SK-N-MC (cell line): Measurements from ENCODE around the gene HNF4A.
A peak's percentile ranks its signal among the peaks of the same experiment; 100 is the strongest.

Experiments used
- DNase-seq: peaks from one replicate; pipeline ENCODE4 v3.0.0-alpha.2; 2011; ENCODE audit warnings: low read depth, low spot score
- H3K27ac ChIP-seq: fragments of 200-600 bp; sonication (generic); 2 replicates; pipeline ENCODE4 v1.5.1; 2016; ENCODE audit warnings: mixed run types
- H3K36me3 ChIP-seq: fragments of 200-600 bp; sonication (generic); 2 replicates; pipeline ENCODE4 v1.6.1; 2017; ENCODE audit warnings: antibody characterized with exemption, low read length, mixed read lengths; ENCODE audit not compliant: insufficient read depth
- H3K4me3 ChIP-seq: fragments of 200-600 bp; sonication (generic); 2 replicates; pipeline ENCODE4 v1.5.1; 2016
- H3K9ac ChIP-seq: fragments of 200-600 bp; sonication (generic); 2 replicates; pipeline ENCODE4 v1.8.0; 2017; ENCODE audit warnings: mixed run types, mixed read lengths; ENCODE audit not compliant: insufficient read length
- H3K9me3 ChIP-seq: fragments of 200-600 bp; sonication (generic); 2 replicates; pipeline ENCODE4 v1.6.1; 2017; ENCODE audit warnings: low read depth, mild to moderate bottlenecking, antibody characterized with exemption, low read length, moderate library complexity, mixed read lengths
- EZH2 ChIP-seq: fragments of 200-600 bp; sonication (generic); IDR thresholded peaks from one replicate; pipeline ENCODE4 v1.6.1; 2017; ENCODE audit warnings: antibody characterized with exemption
- FOXP2 ChIP-seq: optimal IDR thresholded peaks from 2 replicates; pipeline ENCODE3; 2011; ENCODE audit warnings: mild to moderate bottlenecking, moderate library complexity; ENCODE audit not compliant: insufficient read depth; ENCODE audit errors: extremely low read length, control extremely low read depth
- POLR2AphosphoS5 ChIP-seq: IDR thresholded peaks from 2 replicates; pipeline ENCODE4 v1.6.1; 2012; ENCODE audit warnings: mild to moderate bottlenecking, low read depth, low read length, borderline replicate concordance

HNF4A gene

DNA sequence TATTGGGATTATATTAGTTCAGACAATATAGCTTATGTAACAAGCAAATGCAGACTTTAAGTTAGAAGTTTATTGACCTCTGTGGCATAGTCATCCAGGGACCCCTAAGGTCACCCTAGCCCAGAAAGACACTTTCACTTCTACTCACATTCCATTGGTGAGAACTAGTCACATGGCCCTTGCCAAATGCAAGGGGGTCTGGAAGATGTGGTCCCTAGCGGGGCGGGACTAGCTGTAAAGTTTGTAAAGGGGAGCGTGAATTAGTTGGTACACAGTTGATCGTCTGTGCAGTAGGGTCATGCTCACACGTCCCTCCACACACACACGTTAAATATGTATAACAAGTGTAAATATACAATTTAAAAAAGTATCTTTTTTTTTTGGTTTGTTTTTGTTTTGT is 9.3 kb downstream of the HNF4A start:
- Histone ChIP-seq H3K27ac (no peak overlapping the region), H3K9ac (no peak overlapping the region), H3K36me3 (no peaks in the 10 kb centered on the region), H3K4me3 (no peak overlapping the region), H3K9me3 (no peaks in the 10 kb centered on the region)
- DNase-seq, result no peak
- no peak for TF ChIP-seq POLR2AphosphoS5
- TF ChIP-seq EZH2, result no peak
- no peak for TF ChIP-seq FOXP2

DNA sequence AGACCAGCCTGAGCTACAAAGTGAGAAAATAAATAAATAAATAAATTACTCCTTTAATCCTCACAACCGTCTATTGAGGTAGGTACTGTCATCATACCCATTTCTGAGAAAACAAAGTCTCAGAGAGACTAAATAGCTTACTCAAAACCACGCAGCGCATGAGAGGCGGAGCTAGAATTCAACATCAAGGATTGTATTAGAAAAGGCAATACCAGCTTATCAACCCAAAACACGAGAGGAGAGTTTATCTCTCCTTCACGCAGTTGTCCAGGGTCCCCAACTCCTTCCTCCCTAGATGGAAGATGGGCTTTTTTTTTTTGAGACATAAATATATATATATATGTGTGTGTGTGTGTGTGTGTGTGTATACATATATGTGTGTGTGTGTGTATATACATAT is 12.2 kb downstream of the HNF4A start:
- TF ChIP-seq FOXP2 (no peak), EZH2 (no peak), POLR2AphosphoS5 (no peak)
- Histone ChIP-seq H3K27ac (no peak overlapping the region), H3K9me3 (no peaks in the 10 kb centered on the region), H3K4me3 (no peak overlapping the region), H3K36me3 (no peaks in the 10 kb centered on the region), H3K9ac (no peak overlapping the region)
- DNase-seq, result no peak

DNA sequence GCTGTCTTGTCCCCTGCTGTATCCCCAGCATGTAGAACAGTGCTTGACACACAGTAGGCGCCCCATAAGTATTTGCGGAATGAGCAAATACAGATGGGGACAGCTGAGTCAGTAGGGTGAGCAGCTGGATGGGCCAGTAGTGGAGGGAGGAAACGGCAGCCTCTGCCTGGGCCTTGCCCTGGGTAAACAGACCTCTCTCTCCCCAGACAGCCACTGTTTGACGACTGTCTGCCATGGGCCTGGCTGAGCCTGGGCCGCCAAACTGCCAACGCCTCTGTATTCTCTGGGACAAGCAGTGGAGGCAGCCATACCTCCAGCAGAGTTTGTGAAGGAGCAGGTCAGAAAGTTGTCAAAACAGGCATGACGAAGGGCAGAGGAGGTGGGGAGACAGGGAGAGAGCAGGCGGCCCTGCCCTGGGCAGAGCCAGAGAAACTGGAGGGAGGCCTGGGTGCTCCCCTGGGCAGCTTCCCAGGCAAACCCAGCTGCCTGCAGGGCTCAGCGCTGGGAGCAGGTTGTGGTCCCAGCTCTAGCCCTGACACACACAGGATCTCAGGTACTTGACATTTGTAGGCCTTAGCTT is 15.2 kb downstream of the HNF4A start:
- Histone ChIP-seq H3K4me3 (no peak overlapping the region), H3K36me3 (no peaks in the 10 kb centered on the region), H3K9ac (no peak overlapping the region), H3K9me3 (no peaks in the 10 kb centered on the region), H3K27ac (no peak overlapping the region)
- TF ChIP-seq EZH2, result no peak
- TF ChIP-seq POLR2AphosphoS5, result no peak
- TF ChIP-seq FOXP2, result no peak
- no peak for DNase-seq

DNA sequence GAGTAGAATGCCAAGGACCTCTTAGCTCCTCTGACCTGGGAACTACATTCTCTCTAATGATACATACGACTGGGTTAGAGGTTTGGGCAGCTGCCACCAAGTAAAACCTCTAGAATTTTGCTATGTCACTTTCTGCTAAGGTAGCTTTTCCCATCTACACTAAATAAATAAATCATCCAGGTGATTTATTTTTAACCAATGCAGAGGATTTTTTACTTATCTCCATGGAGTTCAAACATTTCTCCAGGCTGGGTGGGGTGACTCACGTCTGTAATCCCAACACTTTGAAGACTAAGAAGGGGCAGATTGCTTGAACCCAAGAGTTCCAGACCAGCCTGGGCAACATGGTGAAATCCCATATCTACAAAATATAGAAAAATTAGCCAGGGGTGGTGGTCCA is 27.1 kb downstream of the HNF4A start:
- Histone ChIP-seq H3K4me3 (no peak overlapping the region), H3K9me3 (no peaks in the 10 kb centered on the region), H3K27ac (no peak overlapping the region), H3K9ac (no peak overlapping the region), H3K36me3 (no peaks in the 10 kb centered on the region)
- no peak for DNase-seq
- TF ChIP-seq EZH2 (no peak), POLR2AphosphoS5 (no peak), FOXP2 (no peak)

DNA sequence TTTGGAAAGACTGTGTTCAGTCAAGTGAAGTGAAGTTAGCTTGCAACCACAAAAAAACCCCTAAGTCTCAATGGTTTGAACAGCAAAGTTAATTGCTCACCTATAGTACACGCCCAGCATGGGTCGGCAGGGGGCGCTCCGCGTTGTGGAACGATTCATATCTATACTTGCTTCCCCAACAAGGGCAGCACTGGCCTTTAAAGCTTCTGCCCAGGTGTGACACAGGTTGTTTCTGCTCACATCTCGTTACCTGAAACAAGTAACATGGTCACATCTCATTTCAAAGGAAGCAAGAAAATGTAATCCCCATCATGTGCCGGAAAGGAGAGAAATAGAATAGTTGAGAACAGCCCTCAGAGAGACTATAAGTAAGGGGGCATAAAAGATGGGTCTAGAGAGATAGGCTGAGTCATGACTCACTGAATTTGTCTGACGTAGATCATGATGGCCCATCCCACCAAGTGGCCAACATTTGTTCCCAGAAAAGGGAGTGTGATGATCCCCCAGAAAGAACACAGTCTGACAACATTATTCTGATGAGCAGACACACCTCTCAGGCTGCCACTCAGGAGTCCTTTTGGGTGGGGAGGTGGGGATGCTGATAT is 29.0 kb downstream of the HNF4A start:
- no peaks in the 10 kb centered on the region for H3K36me3 ChIP-seq
- H3K9ac ChIP-seq, result no peak overlapping the region
- TF ChIP-seq EZH2 (no peak), POLR2AphosphoS5 (no peak), FOXP2 (no peak)
- no peaks in the 10 kb centered on the region for H3K9me3 ChIP-seq
- peak; percentile 16 for DNase-seq
- no peak overlapping the region for H3K4me3 ChIP-seq
- H3K27ac ChIP-seq, result no peak overlapping the region

DNA sequence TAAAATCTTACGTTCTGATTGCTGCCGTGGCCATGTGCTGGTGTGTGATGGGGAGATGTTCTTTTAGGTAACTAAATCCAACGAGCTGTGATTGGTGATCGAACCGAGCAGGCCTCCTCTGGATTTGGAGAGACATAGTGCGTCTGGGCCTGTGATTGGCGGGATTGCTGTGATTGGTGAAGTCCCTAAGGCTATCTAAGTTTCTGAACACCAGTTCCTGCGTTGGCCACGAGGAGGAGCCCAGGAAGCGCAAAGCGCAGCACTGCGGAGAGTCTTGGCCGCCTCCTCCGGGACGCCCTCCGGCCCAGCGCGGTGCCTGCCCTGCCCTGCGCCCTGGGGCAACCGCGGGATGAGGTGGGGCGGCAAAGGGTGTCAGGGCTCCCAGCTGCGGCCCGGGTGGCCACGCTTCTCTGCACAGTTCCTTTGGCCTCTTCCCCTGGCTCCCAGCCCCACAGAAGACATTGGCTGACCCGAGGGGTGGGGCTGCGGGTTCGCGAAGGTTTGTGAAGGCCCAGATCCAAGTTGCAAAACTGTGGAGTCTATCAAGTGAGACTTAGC is 33.0 kb downstream of the HNF4A start:
- Histone ChIP-seq H3K4me3 (no peak overlapping the region), H3K36me3 (no peaks in the 10 kb centered on the region), H3K27ac (no peak overlapping the region), H3K9ac (no peak overlapping the region), H3K9me3 (no peaks in the 10 kb centered on the region)
- peak; percentile 16 for DNase-seq
- TF ChIP-seq POLR2AphosphoS5, result no peak
- no peak for TF ChIP-seq EZH2
- no peak for TF ChIP-seq FOXP2

DNA sequence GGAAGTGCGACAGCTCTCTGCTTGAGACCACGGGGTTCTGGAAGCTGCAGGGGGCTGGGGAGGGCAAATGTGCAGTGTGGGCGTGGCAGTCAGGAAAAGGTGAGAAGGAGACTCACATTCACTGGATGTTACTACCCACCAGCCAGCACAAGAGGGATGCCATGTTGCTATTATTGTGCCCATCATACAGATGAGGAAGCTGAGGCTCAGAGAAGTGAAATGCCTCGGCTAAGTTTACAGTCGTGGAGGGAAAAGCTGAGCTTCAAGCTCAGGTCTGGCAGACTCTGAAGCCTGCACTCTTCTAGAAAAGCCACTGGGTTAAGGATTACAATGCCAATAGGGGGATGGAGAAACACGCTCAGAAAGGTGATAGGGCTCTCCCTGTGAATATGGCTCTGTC is 34.4 kb downstream of the HNF4A start:
- no peak overlapping the region for H3K27ac ChIP-seq
- no peaks in the 10 kb centered on the region for H3K36me3 ChIP-seq
- H3K9ac ChIP-seq, result no peak overlapping the region
- no peaks in the 10 kb centered on the region for H3K9me3 ChIP-seq
- no peak overlapping the region for H3K4me3 ChIP-seq
- DNase-seq, result no peak
- TF ChIP-seq POLR2AphosphoS5, result no peak
- TF ChIP-seq EZH2, result no peak
- TF ChIP-seq FOXP2, result no peak

DNA sequence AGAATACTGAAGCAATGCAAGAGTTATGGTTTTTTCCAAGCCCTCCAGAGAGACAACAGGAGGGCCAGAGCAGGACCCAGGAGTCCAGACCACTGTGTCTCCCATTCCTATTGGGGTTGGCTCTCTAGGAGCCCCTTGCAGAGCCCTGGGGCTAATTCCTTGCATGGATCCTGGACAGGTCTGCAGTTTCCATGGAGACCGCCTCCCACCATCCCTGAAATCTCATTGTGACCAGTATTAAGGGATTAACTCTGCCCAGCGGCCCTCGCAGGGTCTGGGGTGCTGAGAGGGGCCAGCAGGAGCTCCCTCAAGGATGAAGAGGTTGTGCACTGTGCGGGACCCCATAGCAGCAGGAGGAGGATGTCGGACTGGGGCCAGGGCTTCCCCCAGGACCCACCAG is 34.8 kb downstream of the HNF4A start:
- H3K4me3 ChIP-seq, result no peak overlapping the region
- no peak overlapping the region for H3K9ac ChIP-seq
- no peaks in the 10 kb centered on the region for H3K9me3 ChIP-seq
- H3K27ac ChIP-seq, result no peak overlapping the region
- H3K36me3 ChIP-seq, result no peaks in the 10 kb centered on the region
- no peak for DNase-seq
- no peak for TF ChIP-seq FOXP2

DNA sequence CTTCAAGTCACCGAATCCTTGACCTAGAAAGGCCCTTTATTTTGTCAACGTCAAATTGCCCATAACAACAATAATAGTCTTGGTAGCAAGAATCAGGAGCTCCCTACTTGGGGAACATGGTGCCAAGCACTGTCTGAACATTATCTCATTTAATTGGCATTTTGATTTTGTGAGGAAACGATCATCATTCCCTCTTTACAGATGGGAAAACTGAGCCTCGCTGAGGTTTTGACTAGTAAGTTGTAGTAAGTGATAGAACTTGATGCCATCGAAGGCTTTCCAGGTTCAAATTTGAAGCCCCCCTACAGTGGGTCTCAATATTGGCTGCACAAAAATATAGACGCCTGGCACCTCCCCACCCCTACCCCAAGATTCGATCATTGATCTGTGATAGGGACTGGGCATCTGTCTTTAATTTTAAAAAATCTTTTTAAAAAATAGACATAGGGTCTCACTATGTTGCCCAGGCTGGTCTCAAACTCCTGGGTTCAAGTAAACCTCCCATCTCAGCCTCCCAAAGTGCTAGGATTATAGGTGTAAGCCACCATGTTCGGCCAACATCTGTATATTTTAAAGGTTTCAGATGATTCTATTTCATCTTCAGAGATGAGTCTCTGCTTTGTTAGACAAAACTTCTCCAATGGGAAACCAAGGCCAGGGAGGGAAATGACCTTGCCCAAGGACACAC is 36.7 kb downstream of the HNF4A start:
- TF ChIP-seq EZH2, result no peak
- TF ChIP-seq POLR2AphosphoS5, result no peak
- TF ChIP-seq FOXP2, result no peak
- H3K27ac ChIP-seq, result no peak overlapping the region

More for the DNA sequence above, 36.7 kb downstream of the HNF4A start:
- no peak overlapping the region for H3K9ac ChIP-seq
- no peaks in the 10 kb centered on the region for H3K9me3 ChIP-seq
- H3K4me3 ChIP-seq, result no peak overlapping the region
- DNase-seq, result no peak
- H3K36me3 ChIP-seq, result no peaks in the 10 kb centered on the region
